Fibroblast of mammary gland (primary cell): ENCODE measurements around the gene MGAT5B.

ENCODE experiments used
- DNase-seq: peaks from one replicate; pipeline ENCODE4 v3.0.0-alpha.2; 2010; ENCODE audit warnings: low read depth
- H3K4me3 ChIP-seq: 2 replicates; pipeline ENCODE4 v1.5.1; 2011; ENCODE audit warnings: low read depth, mild to moderate bottlenecking, low read length, moderate library complexity; ENCODE audit not compliant: control insufficient read depth
- CTCF ChIP-seq: conservative IDR thresholded peaks from 2 replicates; pipeline ENCODE4 v1.5.1; 2011; ENCODE audit warnings: low read depth, low read length, inconsistent platforms; ENCODE audit not compliant: control insufficient read depth, insufficient read depth

The MGAT5B gene

GRCh38 chr17:76887802-76888201, 19.6 kb downstream of the MGAT5B start:
- no peak overlapping the region for H3K4me3 ChIP-seq
- DNase-seq = no peak
- no peak for TF ChIP-seq CTCF

- no peak for DNase-seq
- no peak overlapping the region for H3K4me3 ChIP-seq
- no peak for TF ChIP-seq CTCF
These were observed 20.5 kb downstream of the MGAT5B start for GRCh38 chr17:76888661-76889060.

GRCh38 chr17:76889323-76889722, 21.1 kb downstream of the MGAT5B start:
- no peak for DNase-seq
- TF ChIP-seq CTCF = no peak
- no peak overlapping the region for H3K4me3 ChIP-seq

- H3K4me3 ChIP-seq = no peak overlapping the region
- TF ChIP-seq CTCF = no peak
- DNase-seq = no peak
These were observed 24.1 kb downstream of the MGAT5B start for GRCh38 chr17:76892329-76892728.

- DNase-seq = no peak
- no peak for TF ChIP-seq CTCF
- no peak overlapping the region for H3K4me3 ChIP-seq
These were observed 25.6 kb downstream of the MGAT5B start for GRCh38 chr17:76893623-76894334.

GRCh38 chr17:76894842-76895241, 26.6 kb downstream of the MGAT5B start:
- TF ChIP-seq CTCF = no peak
- H3K4me3 ChIP-seq = no peak overlapping the region
- no peak for DNase-seq

- no peak overlapping the region for H3K4me3 ChIP-seq
- no peak for DNase-seq
- TF ChIP-seq CTCF = no peak
These were observed 28.8 kb downstream of the MGAT5B start for GRCh38 chr17:76897023-76897422.
